Astrocyte (in vitro differentiated cells and primary cell): ENCODE measurements around the gene LRMDA.

Experiments used
- EZH2 ChIP-seq: IDR thresholded peaks from 2 replicates; pipeline ENCODE4 v1.6.1; 2012; ENCODE audit warnings: mild to moderate bottlenecking, low read length, inconsistent platforms; ENCODE audit not compliant: insufficient read depth
- TF ChIP-seq, protein P1 (sequence below): IDR thresholded peaks from 2 replicates; pipeline ENCODE4 v1.5.1; 2011; ENCODE audit warnings: low read depth, mild to moderate bottlenecking, inconsistent platforms, low read length, moderate library complexity; ENCODE audit not compliant: insufficient read depth

DNA sequence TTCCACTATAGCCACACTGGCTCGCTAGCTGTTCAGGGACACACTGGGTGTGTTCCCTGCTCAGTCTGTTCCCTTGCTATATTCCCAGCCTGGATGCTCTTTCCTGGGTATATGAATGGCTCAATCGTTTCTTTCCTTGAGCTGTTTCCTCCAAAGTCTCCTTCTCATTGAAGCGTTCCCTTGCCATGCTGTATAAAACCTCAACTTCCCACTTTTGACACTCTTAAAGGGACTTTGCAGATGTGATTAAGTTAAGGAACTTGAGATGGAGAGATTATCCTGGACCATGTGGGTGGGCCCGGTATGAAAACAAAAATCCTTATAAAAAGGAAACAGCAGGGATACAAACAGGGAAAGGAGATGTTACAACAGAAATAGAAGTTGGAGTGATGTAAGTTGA lies 973.1 kb downstream of the LRMDA start:
- TF ChIP-seq, protein P1, sequence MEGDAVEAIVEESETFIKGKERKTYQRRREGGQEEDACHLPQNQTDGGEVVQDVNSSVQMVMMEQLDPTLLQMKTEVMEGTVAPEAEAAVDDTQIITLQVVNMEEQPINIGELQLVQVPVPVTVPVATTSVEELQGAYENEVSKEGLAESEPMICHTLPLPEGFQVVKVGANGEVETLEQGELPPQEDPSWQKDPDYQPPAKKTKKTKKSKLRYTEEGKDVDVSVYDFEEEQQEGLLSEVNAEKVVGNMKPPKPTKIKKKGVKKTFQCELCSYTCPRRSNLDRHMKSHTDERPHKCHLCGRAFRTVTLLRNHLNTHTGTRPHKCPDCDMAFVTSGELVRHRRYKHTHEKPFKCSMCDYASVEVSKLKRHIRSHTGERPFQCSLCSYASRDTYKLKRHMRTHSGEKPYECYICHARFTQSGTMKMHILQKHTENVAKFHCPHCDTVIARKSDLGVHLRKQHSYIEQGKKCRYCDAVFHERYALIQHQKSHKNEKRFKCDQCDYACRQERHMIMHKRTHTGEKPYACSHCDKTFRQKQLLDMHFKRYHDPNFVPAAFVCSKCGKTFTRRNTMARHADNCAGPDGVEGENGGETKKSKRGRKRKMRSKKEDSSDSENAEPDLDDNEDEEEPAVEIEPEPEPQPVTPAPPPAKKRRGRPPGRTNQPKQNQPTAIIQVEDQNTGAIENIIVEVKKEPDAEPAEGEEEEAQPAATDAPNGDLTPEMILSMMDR: no peak
- no peak for TF ChIP-seq EZH2
